WTC11 (cell line): ENCODE results near the gene TMEM131L. TPM values are rescaled to one million over a fixed set of nuclear protein-coding genes. Genes with fewer than 3 reads are reported as not detected.
A peak's percentile ranks its signal among the peaks of the same experiment; 100 is the strongest.
"Not testable (repeated sequence)": the region's sequence is repeated elsewhere in the genome, so short reads cannot be mapped to it uniquely, and the experiment has no call there.

Experiments used
- ATAC-seq: fragments of 200-7000 bp; cut with Tn5 transposase; 2 replicates; pipeline ENCODE4 v1.10.0; 2021; ENCODE audit warnings: mild to moderate bottlenecking, moderate library complexity
- CTCF ChIA-PET: fragments of 300-600 bp; sonication (Branson Sonifier 250); formaldehyde crosslinking; loops from one replicate; lab custom pipeline; 2021; ENCODE audit warnings: antibody characterized with exemption; lab: Charles Lee
- POLR2A ChIA-PET: fragments of 350-600 bp; sonication (Branson Sonifier 250); formaldehyde crosslinking; loops from one replicate; lab custom pipeline; 2021; ENCODE audit warnings: antibody characterized with exemption; lab: Charles Lee
- DNase-seq: peaks from one replicate; pipeline ENCODE4 v3.0.0; 2021; ENCODE audit warnings: low spot score
- H3K27ac Mint-ChIP-seq: 2 replicates; pipeline ENCODE4 v1.8.0; 2021; ENCODE audit warnings: mixed read lengths
- H3K27me3 Mint-ChIP-seq: 2 replicates; pipeline ENCODE4 v1.8.0; 2021; ENCODE audit warnings: low read depth, mild to moderate bottlenecking, moderate library complexity, mixed read lengths
- H3K36me3 Mint-ChIP-seq: 2 replicates; pipeline ENCODE4 v1.8.0; 2021; ENCODE audit warnings: mixed read lengths
- H3K4me1 Mint-ChIP-seq: 2 replicates; pipeline ENCODE4 v1.8.0; 2022; ENCODE audit warnings: mixed read lengths
- H3K4me3 Mint-ChIP-seq: 2 replicates; pipeline ENCODE4 v1.8.0; 2021; ENCODE audit warnings: mild to moderate bottlenecking, moderate library complexity, mixed read lengths
- H3K9me3 Mint-ChIP-seq: 2 replicates; pipeline ENCODE4 v1.8.0; 2021; ENCODE audit warnings: mixed read lengths
- EMX1 ChIP-seq: fragments of 250-450 bp; sonication (Bioruptor Pico); IDR thresholded peaks from 2 replicates; pipeline ENCODE4 v1.8.0; 2021; ENCODE audit warnings: mild to moderate bottlenecking
- GABPB1 ChIP-seq: sonication (generic); formaldehyde crosslinking; IDR thresholded peaks from 2 replicates; pipeline ENCODE4 v1.8.1; 2023; ENCODE audit warnings: mild to moderate bottlenecking, missing genetic modification reagents
- HMGA2 ChIP-seq: fragments of 250-450 bp; sonication (Bioruptor Pico); IDR thresholded peaks from 2 replicates; pipeline ENCODE4 v1.4.0; 2021; ENCODE audit warnings: mild to moderate bottlenecking, moderate library complexity
- PRRX2 ChIP-seq: fragments of 250-450 bp; sonication (Bioruptor Pico); IDR thresholded peaks from 2 replicates; pipeline ENCODE4 v1.8.0; 2021; ENCODE audit warnings: mild to moderate bottlenecking
- SP1 ChIP-seq: sonication (generic); formaldehyde crosslinking; conservative IDR thresholded peaks from 2 replicates; pipeline ENCODE4 v1.8.1; 2022; ENCODE audit warnings: missing genetic modification reagents
- TEAD4 ChIP-seq: sonication (generic); formaldehyde crosslinking; IDR thresholded peaks from 2 replicates; pipeline ENCODE4 v1.8.0; 2022; ENCODE audit warnings: mild to moderate bottlenecking, missing genetic modification reagents
- ZBTB21 ChIP-seq: sonication (generic); formaldehyde crosslinking; IDR thresholded peaks from 2 replicates; pipeline ENCODE4 v1.8.1; 2023; ENCODE audit warnings: mild to moderate bottlenecking, missing genetic modification reagents, borderline replicate concordance
- ZNF121 ChIP-seq: sonication (generic); formaldehyde crosslinking; IDR thresholded peaks from 2 replicates; pipeline ENCODE4 v1.8.0; 2023; ENCODE audit warnings: missing genetic modification reagents
- ZNF263 ChIP-seq: sonication (generic); formaldehyde crosslinking; IDR thresholded peaks from 2 replicates; pipeline ENCODE4 v1.8.1; 2022; ENCODE audit warnings: low read depth, mild to moderate bottlenecking, moderate library complexity, missing genetic modification reagents
- ZNF317 ChIP-seq: sonication (generic); formaldehyde crosslinking; IDR thresholded peaks from 2 replicates; pipeline ENCODE4 v1.8.1; 2023; ENCODE audit warnings: low read depth, mild to moderate bottlenecking, moderate library complexity, missing genetic modification reagents, borderline replicate concordance
- total RNA-seq: library from RNA; stranded (reverse); gene quantifications from 3 replicates; pipeline ENCODE4 v1.2.3, GENCODE V29; 2021
- TF ChIP-seq, protein P1 (sequence below): sonication (generic); formaldehyde crosslinking; IDR thresholded peaks from 2 replicates; pipeline ENCODE4 v1.8.1; 2023; ENCODE audit warnings: mild to moderate bottlenecking, missing genetic modification reagents, borderline replicate concordance
- TF ChIP-seq, protein P2 (sequence below): sonication (generic); formaldehyde crosslinking; IDR thresholded peaks from 2 replicates; pipeline ENCODE4 v1.8.1; 2023; ENCODE audit warnings: mild to moderate bottlenecking, missing genetic modification reagents, moderate library complexity
- TF ChIP-seq, protein P3 (sequence below): fragments of 250-450 bp; sonication (Bioruptor Pico); IDR thresholded peaks from 2 replicates; pipeline ENCODE4 v2.1.2; 2022; ENCODE audit warnings: mild to moderate bottlenecking, moderate library complexity
- TF ChIP-seq, protein P4 (sequence below): sonication (generic); formaldehyde crosslinking; IDR thresholded peaks from 2 replicates; pipeline ENCODE4 v1.8.0; 2023; ENCODE audit warnings: mild to moderate bottlenecking, missing genetic modification reagents
- TF ChIP-seq, protein P5 (sequence below): fragments of 250-450 bp; sonication (Bioruptor Pico); IDR thresholded peaks from 2 replicates; pipeline ENCODE4 v1.9.0; 2021; ENCODE audit warnings: mild to moderate bottlenecking

TMEM131L gene
- total RNA-seq, 1 experiment from 2014 or later, result 26.7 TPM

DNA sequence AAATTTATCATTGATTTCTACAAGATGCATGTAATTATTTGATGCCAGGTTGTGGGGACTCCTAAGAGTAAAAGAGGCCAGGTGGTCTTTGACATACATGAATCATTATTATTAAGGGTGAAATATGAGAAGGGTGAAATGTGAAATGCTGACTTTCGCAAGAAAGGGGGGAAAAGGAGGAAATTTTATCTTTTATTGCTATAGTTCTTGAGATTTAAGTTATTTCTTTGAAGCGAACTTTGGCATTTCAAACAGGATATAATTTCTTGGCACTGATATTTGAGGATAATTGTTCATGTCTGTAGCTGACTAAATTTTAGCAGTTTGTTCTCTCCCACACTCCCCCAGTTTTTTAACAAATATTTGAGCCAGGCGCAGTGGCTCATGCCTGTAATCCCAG lies 80.1 kb downstream of the TMEM131L start (continued):
- TF ChIP-seq, protein P1, sequence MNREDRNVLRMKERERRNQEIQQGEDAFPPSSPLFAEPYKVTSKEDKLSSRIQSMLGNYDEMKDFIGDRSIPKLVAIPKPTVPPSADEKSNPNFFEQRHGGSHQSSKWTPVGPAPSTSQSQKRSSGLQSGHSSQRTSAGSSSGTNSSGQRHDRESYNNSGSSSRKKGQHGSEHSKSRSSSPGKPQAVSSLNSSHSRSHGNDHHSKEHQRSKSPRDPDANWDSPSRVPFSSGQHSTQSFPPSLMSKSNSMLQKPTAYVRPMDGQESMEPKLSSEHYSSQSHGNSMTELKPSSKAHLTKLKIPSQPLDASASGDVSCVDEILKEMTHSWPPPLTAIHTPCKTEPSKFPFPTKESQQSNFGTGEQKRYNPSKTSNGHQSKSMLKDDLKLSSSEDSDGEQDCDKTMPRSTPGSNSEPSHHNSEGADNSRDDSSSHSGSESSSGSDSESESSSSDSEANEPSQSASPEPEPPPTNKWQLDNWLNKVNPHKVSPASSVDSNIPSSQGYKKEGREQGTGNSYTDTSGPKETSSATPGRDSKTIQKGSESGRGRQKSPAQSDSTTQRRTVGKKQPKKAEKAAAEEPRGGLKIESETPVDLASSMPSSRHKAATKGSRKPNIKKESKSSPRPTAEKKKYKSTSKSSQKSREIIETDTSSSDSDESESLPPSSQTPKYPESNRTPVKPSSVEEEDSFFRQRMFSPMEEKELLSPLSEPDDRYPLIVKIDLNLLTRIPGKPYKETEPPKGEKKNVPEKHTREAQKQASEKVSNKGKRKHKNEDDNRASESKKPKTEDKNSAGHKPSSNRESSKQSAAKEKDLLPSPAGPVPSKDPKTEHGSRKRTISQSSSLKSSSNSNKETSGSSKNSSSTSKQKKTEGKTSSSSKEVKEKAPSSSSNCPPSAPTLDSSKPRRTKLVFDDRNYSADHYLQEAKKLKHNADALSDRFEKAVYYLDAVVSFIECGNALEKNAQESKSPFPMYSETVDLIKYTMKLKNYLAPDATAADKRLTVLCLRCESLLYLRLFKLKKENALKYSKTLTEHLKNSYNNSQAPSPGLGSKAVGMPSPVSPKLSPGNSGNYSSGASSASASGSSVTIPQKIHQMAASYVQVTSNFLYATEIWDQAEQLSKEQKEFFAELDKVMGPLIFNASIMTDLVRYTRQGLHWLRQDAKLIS (CRISPR knock-in tag), result no peak
- TF ChIP-seq HMGA2 (CRISPR knock-in tag) (no peak), ZNF317 (no peak), SP1 (CRISPR knock-in tag) (no peak)
- TF ChIP-seq, protein P2, sequence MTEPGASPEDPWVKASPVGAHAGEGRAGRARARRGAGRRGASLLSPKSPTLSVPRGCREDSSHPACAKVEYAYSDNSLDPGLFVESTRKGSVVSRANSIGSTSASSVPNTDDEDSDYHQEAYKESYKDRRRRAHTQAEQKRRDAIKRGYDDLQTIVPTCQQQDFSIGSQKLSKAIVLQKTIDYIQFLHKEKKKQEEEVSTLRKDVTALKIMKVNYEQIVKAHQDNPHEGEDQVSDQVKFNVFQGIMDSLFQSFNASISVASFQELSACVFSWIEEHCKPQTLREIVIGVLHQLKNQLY (CRISPR knock-in tag), result no peak
- TF ChIP-seq, protein P3, sequence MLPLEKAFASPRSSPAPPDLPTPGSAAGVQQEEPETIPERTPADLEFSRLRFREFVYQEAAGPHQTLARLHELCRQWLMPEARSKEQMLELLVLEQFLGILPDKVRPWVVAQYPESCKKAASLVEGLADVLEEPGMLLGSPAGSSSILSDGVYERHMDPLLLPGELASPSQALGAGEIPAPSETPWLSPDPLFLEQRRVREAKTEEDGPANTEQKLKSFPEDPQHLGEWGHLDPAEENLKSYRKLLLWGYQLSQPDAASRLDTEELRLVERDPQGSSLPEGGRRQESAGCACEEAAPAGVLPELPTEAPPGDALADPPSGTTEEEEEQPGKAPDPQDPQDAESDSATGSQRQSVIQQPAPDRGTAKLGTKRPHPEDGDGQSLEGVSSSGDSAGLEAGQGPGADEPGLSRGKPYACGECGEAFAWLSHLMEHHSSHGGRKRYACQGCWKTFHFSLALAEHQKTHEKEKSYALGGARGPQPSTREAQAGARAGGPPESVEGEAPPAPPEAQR (CRISPR knock-in tag), result no peak
- TF ChIP-seq, protein P4, sequence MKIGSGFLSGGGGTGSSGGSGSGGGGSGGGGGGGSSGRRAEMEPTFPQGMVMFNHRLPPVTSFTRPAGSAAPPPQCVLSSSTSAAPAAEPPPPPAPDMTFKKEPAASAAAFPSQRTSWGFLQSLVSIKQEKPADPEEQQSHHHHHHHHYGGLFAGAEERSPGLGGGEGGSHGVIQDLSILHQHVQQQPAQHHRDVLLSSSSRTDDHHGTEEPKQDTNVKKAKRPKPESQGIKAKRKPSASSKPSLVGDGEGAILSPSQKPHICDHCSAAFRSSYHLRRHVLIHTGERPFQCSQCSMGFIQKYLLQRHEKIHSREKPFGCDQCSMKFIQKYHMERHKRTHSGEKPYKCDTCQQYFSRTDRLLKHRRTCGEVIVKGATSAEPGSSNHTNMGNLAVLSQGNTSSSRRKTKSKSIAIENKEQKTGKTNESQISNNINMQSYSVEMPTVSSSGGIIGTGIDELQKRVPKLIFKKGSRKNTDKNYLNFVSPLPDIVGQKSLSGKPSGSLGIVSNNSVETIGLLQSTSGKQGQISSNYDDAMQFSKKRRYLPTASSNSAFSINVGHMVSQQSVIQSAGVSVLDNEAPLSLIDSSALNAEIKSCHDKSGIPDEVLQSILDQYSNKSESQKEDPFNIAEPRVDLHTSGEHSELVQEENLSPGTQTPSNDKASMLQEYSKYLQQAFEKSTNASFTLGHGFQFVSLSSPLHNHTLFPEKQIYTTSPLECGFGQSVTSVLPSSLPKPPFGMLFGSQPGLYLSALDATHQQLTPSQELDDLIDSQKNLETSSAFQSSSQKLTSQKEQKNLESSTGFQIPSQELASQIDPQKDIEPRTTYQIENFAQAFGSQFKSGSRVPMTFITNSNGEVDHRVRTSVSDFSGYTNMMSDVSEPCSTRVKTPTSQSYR (CRISPR knock-in tag), result no peak
- TF ChIP-seq, all 79 proteins: peak for 0

DNA sequence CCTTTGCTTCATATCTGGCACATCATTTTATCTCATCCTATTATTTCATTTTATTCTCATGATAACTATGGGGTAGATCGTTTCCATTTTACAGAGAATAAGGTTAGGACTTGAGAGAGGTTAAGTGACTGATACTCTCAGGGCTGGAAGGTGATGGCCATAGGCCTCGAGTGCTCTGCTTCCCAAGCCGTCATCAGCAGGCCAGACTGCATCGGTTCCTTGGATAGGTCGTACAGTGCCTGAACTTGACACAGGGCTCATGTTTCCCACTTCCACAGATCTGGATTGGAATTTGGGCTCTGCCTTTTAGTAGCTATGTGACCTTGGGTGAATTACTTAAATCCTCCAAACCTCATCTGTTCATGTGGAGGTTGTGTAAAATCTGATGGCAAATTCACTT lies 81.4 kb downstream of the TMEM131L start:
- POLR2A ChIA-PET, result no interaction called here

DNA sequence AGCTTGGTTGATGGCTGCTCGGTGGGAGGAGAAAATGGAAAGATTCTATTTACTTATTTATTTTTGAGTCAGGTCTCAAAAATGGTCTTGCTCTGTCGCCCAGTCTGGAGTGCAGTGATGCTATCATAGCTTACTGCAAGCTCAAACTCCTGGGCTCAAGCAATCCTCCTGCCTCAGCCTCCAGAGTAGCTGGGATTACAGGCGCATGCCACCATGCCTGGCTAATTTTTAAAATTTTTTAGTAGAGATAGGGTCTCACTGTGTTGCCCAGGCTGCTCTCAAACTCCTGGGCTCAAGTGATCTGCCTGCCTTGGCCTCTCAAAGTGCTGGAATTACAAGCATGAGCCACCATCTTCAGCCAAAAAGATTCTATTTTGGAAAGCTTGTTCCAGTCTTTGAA lies 82.7 kb downstream of the TMEM131L start:
- CTCF ChIA-PET, H3K36me3 Mint-ChIP-seq, DNase-seq, H3K27me3 Mint-ChIP-seq, H3K4me3 Mint-ChIP-seq, H3K27ac Mint-ChIP-seq, ATAC-seq, H3K9me3 Mint-ChIP-seq: not testable (repeated sequence)
- H3K4me1 Mint-ChIP-seq, result peaks cover 27% of the 10 kb centered on the region
- POLR2A ChIA-PET, result interaction anchor here (0.9 kb wide), 1 partner anchor 365 kb away, joined by 3 read pairs; no protein-coding TSS in a partner anchor

More for the DNA sequence above, 81.4 kb downstream of the TMEM131L start:
- CTCF ChIA-PET, result no interaction called here
- Mint-ChIP-seq H3K36me3 (0 out of 2 replicates have a peak, but pooled peaks cover 5% of the 10 kb centered on the region), H3K4me3 (no peak overlapping the region), H3K4me1 (peaks cover 32% of the 10 kb centered on the region), H3K27me3 (no peaks in the 10 kb centered on the region)
- no peak for DNase-seq
- TF ChIP-seq ZNF263 (CRISPR knock-in tag), result no peak
- no peak for TF ChIP-seq EMX1 (CRISPR knock-in tag)
- TF ChIP-seq GABPB1 (CRISPR knock-in tag), result no peak
- TF ChIP-seq, protein P5, sequence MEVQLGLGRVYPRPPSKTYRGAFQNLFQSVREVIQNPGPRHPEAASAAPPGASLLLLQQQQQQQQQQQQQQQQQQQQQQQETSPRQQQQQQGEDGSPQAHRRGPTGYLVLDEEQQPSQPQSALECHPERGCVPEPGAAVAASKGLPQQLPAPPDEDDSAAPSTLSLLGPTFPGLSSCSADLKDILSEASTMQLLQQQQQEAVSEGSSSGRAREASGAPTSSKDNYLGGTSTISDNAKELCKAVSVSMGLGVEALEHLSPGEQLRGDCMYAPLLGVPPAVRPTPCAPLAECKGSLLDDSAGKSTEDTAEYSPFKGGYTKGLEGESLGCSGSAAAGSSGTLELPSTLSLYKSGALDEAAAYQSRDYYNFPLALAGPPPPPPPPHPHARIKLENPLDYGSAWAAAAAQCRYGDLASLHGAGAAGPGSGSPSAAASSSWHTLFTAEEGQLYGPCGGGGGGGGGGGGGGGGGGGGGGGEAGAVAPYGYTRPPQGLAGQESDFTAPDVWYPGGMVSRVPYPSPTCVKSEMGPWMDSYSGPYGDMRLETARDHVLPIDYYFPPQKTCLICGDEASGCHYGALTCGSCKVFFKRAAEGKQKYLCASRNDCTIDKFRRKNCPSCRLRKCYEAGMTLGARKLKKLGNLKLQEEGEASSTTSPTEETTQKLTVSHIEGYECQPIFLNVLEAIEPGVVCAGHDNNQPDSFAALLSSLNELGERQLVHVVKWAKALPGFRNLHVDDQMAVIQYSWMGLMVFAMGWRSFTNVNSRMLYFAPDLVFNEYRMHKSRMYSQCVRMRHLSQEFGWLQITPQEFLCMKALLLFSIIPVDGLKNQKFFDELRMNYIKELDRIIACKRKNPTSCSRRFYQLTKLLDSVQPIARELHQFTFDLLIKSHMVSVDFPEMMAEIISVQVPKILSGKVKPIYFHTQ (CRISPR knock-in tag), result no peak
- no peak for TF ChIP-seq ZNF317
- no peak for TF ChIP-seq ZNF121
- TF ChIP-seq SP1 (CRISPR knock-in tag), result no peak
- no peak for TF ChIP-seq TEAD4 (CRISPR knock-in tag)
- TF ChIP-seq PRRX2 (CRISPR knock-in tag), result no peak
- no peak for TF ChIP-seq ZBTB21 (CRISPR knock-in tag)
- TF ChIP-seq, all 79 proteins: peak for 0
- ATAC-seq, result peak; percentile 40; the same call in 1 of the 2 replicates
- Mint-ChIP-seq H3K27ac (peak overlapping the region; percentile 17; the same call in 1 of the 2 replicates), H3K9me3 (no peaks in the 10 kb centered on the region)
